IMR-90 (cell line): ENCODE data around the gene DPPA2.

Experiments used
- BHLHE40 ChIP-seq: fragments of 150-350 bp; IDR thresholded peaks from 2 replicates; pipeline ENCODE4 v1.6.1; 2016; ENCODE audit warnings: mild to moderate bottlenecking, low read depth, low read length
- CTCF ChIP-seq: conservative IDR thresholded peaks from 2 replicates; pipeline ENCODE4 v1.5.1; 2012; ENCODE audit warnings: mild to moderate bottlenecking, low read depth, low read length, improper control_type of control experiment
- MXI1 ChIP-seq: IDR thresholded peaks from 2 replicates; pipeline ENCODE4 v1.6.1; 2012; ENCODE audit warnings: low read depth, mild to moderate bottlenecking, low read length, moderate library complexity, borderline replicate concordance
- POLR2A ChIP-seq: IDR thresholded peaks from 2 replicates; pipeline ENCODE4 v1.6.1; 2012; ENCODE audit warnings: mild to moderate bottlenecking, low read depth, low read length

GRCh38 chr3:109270779-109271178 lies 45.5 kb downstream of the DPPA2 start:
- TF ChIP-seq CTCF, result no peak
- TF ChIP-seq POLR2A, result no peak
- TF ChIP-seq BHLHE40, result no peak
- TF ChIP-seq MXI1, result no peak
